ENCODE results near the gene CLEC4G.

GRCh38 chr19:7746903-7747884 lies 15.3 kb upstream of the CLEC4G start, which contains the start of gene CD209:
- TF ChIP-seq CTCF (IDR thresholded peaks at IDR 0.05; ENCODE audit: low read depth, low read length) (no peak), EZH2phosphoT487 (IDR thresholded peaks at IDR 0.05; ENCODE audit: low read depth) (no peak)

Measured in OCI-LY3 (cell line).